Liver (tissue), 3 donors: ENCODE data around the gene MAGEB2.

ENCODE experiments used
- EGR1 ChIP-seq, 2 donors: IDR thresholded peaks; 2 replicates each; pipeline ENCODE4 v1.6.1; 2016 to 2018; ENCODE audit warnings: antibody characterized with exemption in 2 of 2, low read depth in 2 of 2
- FOXA2 ChIP-seq: IDR thresholded peaks from 2 replicates; pipeline ENCODE4 v1.6.1; 2016; ENCODE audit warnings: antibody characterized with exemption
- GABPA ChIP-seq, 2 donors: IDR thresholded peaks in 1 of 2; conservative IDR thresholded peaks in 1 of 2; 2 replicates each; pipeline ENCODE4 v1.6.1; 2016; ENCODE audit warnings: antibody characterized with exemption in 2 of 2, mild to moderate bottlenecking in 1 of 2, moderate library complexity in 1 of 2
- HNF4G ChIP-seq: IDR thresholded peaks from 2 replicates; pipeline ENCODE4 v1.6.1; 2016; ENCODE audit warnings: antibody characterized with exemption
- RAD21 ChIP-seq, 2 donors: IDR thresholded peaks; 2 replicates each; pipeline ENCODE4 v1.6.1; 2016; ENCODE audit warnings: antibody characterized with exemption in 2 of 2, mild to moderate bottlenecking in 2 of 2
- RXRA ChIP-seq, 2 donors: IDR thresholded peaks; 2 replicates each; pipeline ENCODE4 v1.6.1; 2017 to 2018; ENCODE audit warnings: antibody characterized with exemption in 2 of 2, mild to moderate bottlenecking in 1 of 2
- YY1 ChIP-seq: IDR thresholded peaks from 2 replicates; pipeline ENCODE4 v1.6.1; 2016; ENCODE audit warnings: antibody characterized with exemption, mild to moderate bottlenecking
- TF ChIP-seq, protein P1 (sequence below): fragments of 150-350 bp; IDR thresholded peaks from 2 replicates; pipeline ENCODE4 v1.5.1; 2017; ENCODE audit warnings: improper control_type of control experiment, low read depth, low read length; ENCODE audit not compliant: missing input control
- TF ChIP-seq, protein P2 (sequence below): IDR thresholded peaks from 2 replicates; pipeline ENCODE4 v1.6.1; 2016; ENCODE audit warnings: antibody characterized with exemption, mild to moderate bottlenecking
- donor health status: healthy.
- donor health status: healthy.

DNA sequence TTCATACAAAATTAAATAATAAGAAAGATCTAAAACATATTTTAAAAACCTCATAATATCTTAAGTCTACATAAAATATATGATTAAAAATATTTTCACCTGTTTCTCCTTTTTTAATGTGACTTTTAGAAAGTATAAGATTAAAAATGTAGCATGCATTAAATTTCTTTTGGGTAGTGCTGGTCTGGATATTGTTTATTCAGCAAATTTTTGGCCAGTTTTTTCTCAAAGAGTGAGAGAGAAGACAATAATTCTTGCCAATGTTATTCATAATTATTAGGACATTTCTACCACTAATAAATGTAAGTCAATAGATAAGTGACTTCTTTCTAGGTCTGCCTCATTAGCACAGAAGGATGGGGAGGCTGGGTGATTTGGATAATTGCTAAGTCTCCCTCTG is 45.6 kb downstream of the MAGEB2 start:
- TF ChIP-seq YY1 (no peak), RXRA (IDR thresholded peaks at IDR 0.05) (no peak), EGR1 (IDR thresholded peaks at IDR 0.05; ENCODE audit: low read depth in 2 of 2) (no peak), RAD21 (IDR thresholded peaks at IDR 0.05) (no peak), HNF4G (no peak), FOXA2 (no peak), GABPA (IDR thresholded peaks at IDR 0.05 in 1 of 2, conservative IDR thresholded peaks at IDR 0.05 in 1 of 2) (no peak)
- TF ChIP-seq, protein P1, sequence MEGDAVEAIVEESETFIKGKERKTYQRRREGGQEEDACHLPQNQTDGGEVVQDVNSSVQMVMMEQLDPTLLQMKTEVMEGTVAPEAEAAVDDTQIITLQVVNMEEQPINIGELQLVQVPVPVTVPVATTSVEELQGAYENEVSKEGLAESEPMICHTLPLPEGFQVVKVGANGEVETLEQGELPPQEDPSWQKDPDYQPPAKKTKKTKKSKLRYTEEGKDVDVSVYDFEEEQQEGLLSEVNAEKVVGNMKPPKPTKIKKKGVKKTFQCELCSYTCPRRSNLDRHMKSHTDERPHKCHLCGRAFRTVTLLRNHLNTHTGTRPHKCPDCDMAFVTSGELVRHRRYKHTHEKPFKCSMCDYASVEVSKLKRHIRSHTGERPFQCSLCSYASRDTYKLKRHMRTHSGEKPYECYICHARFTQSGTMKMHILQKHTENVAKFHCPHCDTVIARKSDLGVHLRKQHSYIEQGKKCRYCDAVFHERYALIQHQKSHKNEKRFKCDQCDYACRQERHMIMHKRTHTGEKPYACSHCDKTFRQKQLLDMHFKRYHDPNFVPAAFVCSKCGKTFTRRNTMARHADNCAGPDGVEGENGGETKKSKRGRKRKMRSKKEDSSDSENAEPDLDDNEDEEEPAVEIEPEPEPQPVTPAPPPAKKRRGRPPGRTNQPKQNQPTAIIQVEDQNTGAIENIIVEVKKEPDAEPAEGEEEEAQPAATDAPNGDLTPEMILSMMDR, result no peak
- TF ChIP-seq, protein P2, sequence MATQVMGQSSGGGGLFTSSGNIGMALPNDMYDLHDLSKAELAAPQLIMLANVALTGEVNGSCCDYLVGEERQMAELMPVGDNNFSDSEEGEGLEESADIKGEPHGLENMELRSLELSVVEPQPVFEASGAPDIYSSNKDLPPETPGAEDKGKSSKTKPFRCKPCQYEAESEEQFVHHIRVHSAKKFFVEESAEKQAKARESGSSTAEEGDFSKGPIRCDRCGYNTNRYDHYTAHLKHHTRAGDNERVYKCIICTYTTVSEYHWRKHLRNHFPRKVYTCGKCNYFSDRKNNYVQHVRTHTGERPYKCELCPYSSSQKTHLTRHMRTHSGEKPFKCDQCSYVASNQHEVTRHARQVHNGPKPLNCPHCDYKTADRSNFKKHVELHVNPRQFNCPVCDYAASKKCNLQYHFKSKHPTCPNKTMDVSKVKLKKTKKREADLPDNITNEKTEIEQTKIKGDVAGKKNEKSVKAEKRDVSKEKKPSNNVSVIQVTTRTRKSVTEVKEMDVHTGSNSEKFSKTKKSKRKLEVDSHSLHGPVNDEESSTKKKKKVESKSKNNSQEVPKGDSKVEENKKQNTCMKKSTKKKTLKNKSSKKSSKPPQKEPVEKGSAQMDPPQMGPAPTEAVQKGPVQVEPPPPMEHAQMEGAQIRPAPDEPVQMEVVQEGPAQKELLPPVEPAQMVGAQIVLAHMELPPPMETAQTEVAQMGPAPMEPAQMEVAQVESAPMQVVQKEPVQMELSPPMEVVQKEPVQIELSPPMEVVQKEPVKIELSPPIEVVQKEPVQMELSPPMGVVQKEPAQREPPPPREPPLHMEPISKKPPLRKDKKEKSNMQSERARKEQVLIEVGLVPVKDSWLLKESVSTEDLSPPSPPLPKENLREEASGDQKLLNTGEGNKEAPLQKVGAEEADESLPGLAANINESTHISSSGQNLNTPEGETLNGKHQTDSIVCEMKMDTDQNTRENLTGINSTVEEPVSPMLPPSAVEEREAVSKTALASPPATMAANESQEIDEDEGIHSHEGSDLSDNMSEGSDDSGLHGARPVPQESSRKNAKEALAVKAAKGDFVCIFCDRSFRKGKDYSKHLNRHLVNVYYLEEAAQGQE, result no peak
